Right atrium auricular region (tissue), 2 donors: ENCODE results near the gene CCDC102B. TPM values are rescaled to one million over a fixed set of nuclear protein-coding genes. Genes with fewer than 3 reads are reported as not detected.
"Not testable (repeated sequence)": the region's sequence is repeated elsewhere in the genome, so short reads cannot be mapped to it uniquely, and the experiment has no call there.

Experiments used
- DNase-seq: peaks from one replicate; pipeline ENCODE4 v3.0.0-alpha.2; 2019; ENCODE audit warnings: low spot score
- H3K27ac ChIP-seq, 2 donors: fragments of 200-600 bp; sonication (generic); 1 replicate in 1 of 2; 2 replicates in 1 of 2; pipeline ENCODE4 v1.5.1; 2016 to 2019
- H3K27me3 ChIP-seq, 2 donors: fragments of 200-600 bp; sonication (generic); one replicate each; pipeline versions ENCODE4 v1.5.1 to v1.6.0; 2017 to 2019
- H3K36me3 ChIP-seq: fragments of 200-600 bp; sonication (generic); one replicate; pipeline ENCODE4 v1.5.1; 2016
- H3K4me1 ChIP-seq, 2 donors: fragments of 200-600 bp; sonication (generic); one replicate each; pipeline versions ENCODE4 v1.5.1 to v1.6.0; 2017 to 2019
- H3K4me3 ChIP-seq, 2 donors: fragments of 200-600 bp; sonication (generic); 1 replicate in 1 of 2; 2 replicates in 1 of 2; pipeline ENCODE4 v1.5.1; 2017 to 2019; ENCODE audit warnings: mild to moderate bottlenecking in 1 of 2, moderate library complexity in 1 of 2
- H3K9me3 ChIP-seq, 2 donors: fragments of 200-600 bp; sonication (generic); one replicate each; pipeline ENCODE4 v1.5.1; 2019
- total RNA-seq, 2 donors: library from RNA; depleted of rRNA; stranded (reverse); fragments of >200 nt; gene quantifications; one replicate each; pipeline ENCODE4 v1.1.0, GENCODE V29; 2016
- TF ChIP-seq, protein P1 (sequence below), 2 donors: fragments of 200-600 bp; sonication (generic); IDR thresholded peaks; one replicate each; pipeline ENCODE4 v1.5.1; 2019; ENCODE audit warnings: antibody characterized with exemption in 2 of 2

The CCDC102B gene
- total RNA-seq, 2 donors from 2014 or later = 2.5 to 5.9 TPM

- no peaks in the 10 kb centered on the region for H3K9me3 ChIP-seq
- TF ChIP-seq, protein P1, sequence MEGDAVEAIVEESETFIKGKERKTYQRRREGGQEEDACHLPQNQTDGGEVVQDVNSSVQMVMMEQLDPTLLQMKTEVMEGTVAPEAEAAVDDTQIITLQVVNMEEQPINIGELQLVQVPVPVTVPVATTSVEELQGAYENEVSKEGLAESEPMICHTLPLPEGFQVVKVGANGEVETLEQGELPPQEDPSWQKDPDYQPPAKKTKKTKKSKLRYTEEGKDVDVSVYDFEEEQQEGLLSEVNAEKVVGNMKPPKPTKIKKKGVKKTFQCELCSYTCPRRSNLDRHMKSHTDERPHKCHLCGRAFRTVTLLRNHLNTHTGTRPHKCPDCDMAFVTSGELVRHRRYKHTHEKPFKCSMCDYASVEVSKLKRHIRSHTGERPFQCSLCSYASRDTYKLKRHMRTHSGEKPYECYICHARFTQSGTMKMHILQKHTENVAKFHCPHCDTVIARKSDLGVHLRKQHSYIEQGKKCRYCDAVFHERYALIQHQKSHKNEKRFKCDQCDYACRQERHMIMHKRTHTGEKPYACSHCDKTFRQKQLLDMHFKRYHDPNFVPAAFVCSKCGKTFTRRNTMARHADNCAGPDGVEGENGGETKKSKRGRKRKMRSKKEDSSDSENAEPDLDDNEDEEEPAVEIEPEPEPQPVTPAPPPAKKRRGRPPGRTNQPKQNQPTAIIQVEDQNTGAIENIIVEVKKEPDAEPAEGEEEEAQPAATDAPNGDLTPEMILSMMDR (IDR thresholded peaks at IDR 0.05) = no peak
- H3K36me3 ChIP-seq = no peaks in the 10 kb centered on the region
- peaks cover 0 to 7% of the 10 kb centered on the region in 2 donors for H3K4me1 ChIP-seq
- DNase-seq = no peak
- no peak overlapping the region for H3K4me3 ChIP-seq
- no peak overlapping the region for H3K27ac ChIP-seq
- H3K27me3 ChIP-seq = no peaks in the 10 kb centered on the region
Measured at GRCh38 chr18:68942230-68942629, 144.3 kb downstream of the CCDC102B start.

DNA sequence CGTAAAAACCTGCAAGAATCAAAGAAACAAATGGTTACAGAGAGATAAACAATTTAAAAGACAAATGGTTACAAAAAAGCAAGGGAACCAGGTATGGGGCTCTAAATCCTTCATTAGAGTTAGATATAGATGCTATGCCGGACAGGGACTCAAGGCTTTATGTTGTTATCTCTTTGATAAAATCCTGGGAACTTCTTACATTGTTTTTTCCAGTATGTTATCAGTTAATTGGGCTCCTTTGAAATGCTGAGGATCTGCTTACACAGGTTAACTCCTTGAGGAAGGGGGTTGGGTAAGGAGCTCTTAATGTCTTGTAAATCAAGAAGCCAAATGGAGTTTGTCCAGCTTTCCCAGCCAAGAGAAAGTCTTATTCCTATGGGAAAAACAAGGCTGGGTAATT, 146.0 kb downstream of the CCDC102B start:
- not testable (repeated sequence) for DNase-seq, H3K36me3 ChIP-seq, H3K27me3 ChIP-seq, H3K9me3 ChIP-seq, H3K27ac ChIP-seq, H3K4me1 ChIP-seq, H3K4me3 ChIP-seq

- Histone ChIP-seq H3K27ac (no peak overlapping the region), H3K36me3 (no peaks in the 10 kb centered on the region), H3K4me3 (no peak overlapping the region), H3K27me3 (no peaks in the 10 kb centered on the region), H3K9me3 (no peaks in the 10 kb centered on the region), H3K4me1 (peaks cover 0 to 7% of the 10 kb centered on the region in 2 donors)
- no peak for DNase-seq
- TF ChIP-seq, protein P1 (IDR thresholded peaks at IDR 0.05) = no peak
Measured at GRCh38 chr18:68944330-68944729, 146.4 kb downstream of the CCDC102B start.

GRCh38 chr18:68944826-68945225, 146.9 kb downstream of the CCDC102B start:
- TF ChIP-seq, protein P1 (IDR thresholded peaks at IDR 0.05) = no peak
- H3K27me3 ChIP-seq = no peaks in the 10 kb centered on the region
- no peaks in the 10 kb centered on the region for H3K9me3 ChIP-seq
- H3K4me1 ChIP-seq = peaks cover 0 to 7% of the 10 kb centered on the region in 2 donors
- H3K27ac ChIP-seq = no peak overlapping the region
- no peak overlapping the region for H3K4me3 ChIP-seq
- no peaks in the 10 kb centered on the region for H3K36me3 ChIP-seq
- DNase-seq = no peak

DNA sequence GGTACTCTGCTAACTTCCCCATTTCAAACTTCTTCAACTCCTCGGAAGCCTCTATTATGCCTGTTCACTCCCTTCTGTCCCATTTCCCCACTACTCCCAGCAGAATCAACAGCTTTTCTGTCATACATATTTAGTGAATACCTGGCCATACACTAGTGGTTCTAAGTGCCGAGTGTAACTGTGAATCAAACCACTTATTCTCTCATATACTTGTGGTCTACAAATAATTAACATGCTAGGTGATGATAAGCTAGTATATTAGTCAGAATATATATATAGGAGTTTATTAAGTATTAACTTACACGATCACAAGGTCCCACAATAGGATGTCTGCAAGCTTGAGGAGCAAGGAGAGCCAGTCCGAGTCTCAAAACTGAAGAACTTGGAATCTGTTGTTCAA, 150.7 kb downstream of the CCDC102B start:
- Histone ChIP-seq H3K4me1 (peaks cover 0 to 7% of the 10 kb centered on the region in 2 donors), H3K36me3 (no peaks in the 10 kb centered on the region), H3K9me3 (peaks cover 0 to 8% of the 10 kb centered on the region in 2 donors), H3K27me3 (no peaks in the 10 kb centered on the region), H3K4me3 (no peak overlapping the region), H3K27ac (no peak overlapping the region)
- DNase-seq = no peak
- TF ChIP-seq, protein P1 (IDR thresholded peaks at IDR 0.05) = no peak

- H3K27me3 ChIP-seq = no peaks in the 10 kb centered on the region
- TF ChIP-seq, protein P1 (IDR thresholded peaks at IDR 0.05) = no peak
- no peak overlapping the region for H3K27ac ChIP-seq
- peaks cover 0 to 8% of the 10 kb centered on the region in 2 donors for H3K9me3 ChIP-seq
- no peak overlapping the region for H3K4me3 ChIP-seq
- no peaks in the 10 kb centered on the region for H3K36me3 ChIP-seq
- no peaks in the 10 kb centered on the region for H3K4me1 ChIP-seq
- no peak for DNase-seq
Measured at GRCh38 chr18:68954738-68955137, 156.9 kb downstream of the CCDC102B start.
